PC-3 (cell line): ENCODE data around the gene TMEM129. TPM values are rescaled to one million over a fixed set of nuclear protein-coding genes. Genes with fewer than 3 reads are reported as not detected.

Experiments
- ATAC-seq: fragments of 200-7000 bp; cut with Tn5 transposase; 2 replicates; pipeline ENCODE4 v1.9.1; 2020; ENCODE audit warnings: mild to moderate bottlenecking, moderate library complexity
- BruUV-seq: library from RNA; stranded (reverse); fragments of 400-500 nt; replicated peaks from 2 replicates; lab custom pipeline; 2021; lab: Mats Ljungman, UMichigan
- CTCF ChIA-PET: fragments of 300-600 bp; sonication (Branson Sonifier 250); formaldehyde crosslinking; loops from one replicate; lab custom pipeline; 2022; ENCODE audit warnings: antibody characterized with exemption; lab: Charles Lee
- POLR2A ChIA-PET: fragments of 300-600 bp; sonication (Branson Sonifier 250); formaldehyde crosslinking; loops from one replicate; lab custom pipeline; 2022; ENCODE audit warnings: antibody characterized with exemption; ENCODE audit not compliant: unreplicated experiment; lab: Charles Lee
- DNase-seq: peaks from one replicate; pipeline ENCODE4 v3.0.0-alpha.2; 2015
- H2AFZ ChIP-seq: fragments of 300-600 bp; sonication (generic); 2 replicates; pipeline ENCODE4 v1.6.0; 2016; ENCODE audit warnings: antibody characterized with exemption, low read length
- H3F3A ChIP-seq: fragments of 300-600 bp; sonication (generic); one replicate; pipeline ENCODE4 v1.6.0; 2017; ENCODE audit warnings: antibody characterized with exemption, low read length, control low read depth, mild to moderate bottlenecking; ENCODE audit not compliant: unreplicated experiment
- H3K27ac ChIP-seq: fragments of 300-600 bp; sonication (generic); 2 replicates; pipeline ENCODE4 v1.5.1; 2016; ENCODE audit warnings: mild to moderate bottlenecking, low read length
- H3K27me3 ChIP-seq: fragments of 300-600 bp; sonication (generic); 2 replicates; pipeline ENCODE4 v1.6.1; 2016; ENCODE audit warnings: low read length, mixed read lengths
- H3K36me3 ChIP-seq: fragments of 300-600 bp; sonication (generic); 2 replicates; pipeline ENCODE4 v1.6.1; 2016; ENCODE audit warnings: low read depth, mixed run types, low read length, mixed read lengths
- H3K4me1 ChIP-seq: fragments of 300-600 bp; sonication (generic); 2 replicates; pipeline ENCODE4 v1.5.1; 2016; ENCODE audit warnings: low read length; ENCODE audit not compliant: insufficient read depth
- H3K4me2 ChIP-seq: fragments of 300-600 bp; sonication (generic); 2 replicates; pipeline ENCODE4 v1.6.0; 2016; ENCODE audit warnings: low read length
- H3K4me3 ChIP-seq: fragments of 300-600 bp; sonication (generic); 2 replicates; pipeline ENCODE4 v1.5.1; 2016; ENCODE audit warnings: mild to moderate bottlenecking, low read length, mixed read lengths
- H3K79me2 ChIP-seq: fragments of 300-600 bp; sonication (generic); 2 replicates; pipeline ENCODE4 v1.6.1; 2017; ENCODE audit warnings: low read length, mixed read lengths
- H3K9ac ChIP-seq: fragments of 300-600 bp; sonication (generic); 2 replicates; pipeline ENCODE4 v1.6.0; 2016; ENCODE audit warnings: mild to moderate bottlenecking, low read length
- H3K9me2 ChIP-seq: fragments of 300-600 bp; sonication (generic); replicated peaks from 2 replicates; pipeline ENCODE4 v1.6.1; 2016; ENCODE audit warnings: mixed run types, low read length, mixed read lengths
- H3K9me3 ChIP-seq: fragments of 300-600 bp; sonication (generic); 2 replicates; pipeline ENCODE4 v1.6.1; 2016; ENCODE audit warnings: low read length, mixed read lengths
- H4K20me1 ChIP-seq: fragments of 300-600 bp; sonication (generic); 2 replicates; pipeline ENCODE4 v1.6.1; 2016; ENCODE audit warnings: low read length, mixed read lengths
- CTCF ChIP-seq: fragments of 300-600 bp; sonication (generic); conservative IDR thresholded peaks from 2 replicates; pipeline ENCODE4 v1.5.1; 2017; ENCODE audit warnings: antibody characterized with exemption, low read depth, mild to moderate bottlenecking, low read length
- EZH2 ChIP-seq: fragments of 300-600 bp; sonication (generic); IDR thresholded peaks from one replicate; pipeline ENCODE4 v1.6.1; 2017; ENCODE audit warnings: antibody characterized with exemption, mild to moderate bottlenecking, low read length; ENCODE audit not compliant: unreplicated experiment
- EZH2phosphoT487 ChIP-seq: fragments of 300-600 bp; sonication (generic); IDR thresholded peaks from 2 replicates; pipeline ENCODE4 v1.6.1; 2018; ENCODE audit warnings: mild to moderate bottlenecking, antibody characterized with exemption, low read length, borderline replicate concordance
- intact Hi-C: fragments of 100-400 bp; cut with micrococcal nuclease; formaldehyde crosslinking; loops from 2 replicates; pipeline ENCODE4 v1.9.0; 2023
- total RNA-seq: library from RNA; depleted of rRNA; stranded (reverse); fragments of >200 nt; gene quantifications from 2 replicates; pipeline ENCODE4 v1.2.3, GENCODE V29; 2014

TMEM129 gene
- total RNA-seq, 1 experiment from 2014 or later = 28.6 TPM

- Histone ChIP-seq H3K9me3 (no peaks in the 10 kb centered on the region), H3K79me2 (no peaks in the 10 kb centered on the region), H3K4me1 (no peaks in the 10 kb centered on the region), H3K36me3 (no peaks in the 10 kb centered on the region), H4K20me1 (no peaks in the 10 kb centered on the region), H3K9ac (no peak overlapping the region), H3K4me2 (no peak overlapping the region), H3K27ac (no peak overlapping the region), H3K4me3 (no peak overlapping the region), H2AFZ (no peak overlapping the region), H3F3A (no peaks in the 10 kb centered on the region), H3K9me2 (no peaks in the 10 kb centered on the region), H3K27me3 (no peaks in the 10 kb centered on the region)
- ATAC-seq (no peak), DNase-seq (no peak)
- TF ChIP-seq EZH2 (no peak), EZH2phosphoT487 (no peak), CTCF (no peak)
- CTCF ChIA-PET = no interaction called here
- no TSS peak for BruUV-seq
- intact Hi-C loops = no loop called here
- POLR2A ChIA-PET = no interaction called here
Measured at GRCh38 chr4:1755297-1755696, 34.2 kb upstream of the TMEM129 start.

- Histone ChIP-seq H3K27me3 (no peaks in the 10 kb centered on the region), H3K9ac (no peak overlapping the region), H3K9me2 (no peaks in the 10 kb centered on the region), H3K79me2 (no peaks in the 10 kb centered on the region), H3K4me2 (no peak overlapping the region), H3K4me1 (no peaks in the 10 kb centered on the region), H3F3A (no peaks in the 10 kb centered on the region), H2AFZ (no peak overlapping the region), H4K20me1 (no peaks in the 10 kb centered on the region), H3K36me3 (no peaks in the 10 kb centered on the region), H3K27ac (no peak overlapping the region), H3K4me3 (no peak overlapping the region), H3K9me3 (no peaks in the 10 kb centered on the region)
- TF ChIP-seq EZH2 (no peak), EZH2phosphoT487 (no peak), CTCF (no peak)
- intact Hi-C loops = no loop called here
- DNase-seq (no peak), ATAC-seq (no peak)
- no TSS peak for BruUV-seq
- ChIA-PET POLR2A (no interaction called here), CTCF (no interaction called here)
Measured at GRCh38 chr4:1754336-1754735, 33.2 kb upstream of the TMEM129 start.

- intact Hi-C loops = no loop called here
- Histone ChIP-seq H3K4me1 (no peaks in the 10 kb centered on the region), H3K4me2 (no peak overlapping the region), H3K9me2 (no peaks in the 10 kb centered on the region), H3F3A (no peaks in the 10 kb centered on the region), H3K36me3 (no peaks in the 10 kb centered on the region), H3K79me2 (no peaks in the 10 kb centered on the region), H3K27ac (no peak overlapping the region), H4K20me1 (no peaks in the 10 kb centered on the region), H3K9me3 (no peaks in the 10 kb centered on the region), H3K4me3 (no peak overlapping the region), H2AFZ (no peak overlapping the region), H3K9ac (no peak overlapping the region), H3K27me3 (no peaks in the 10 kb centered on the region)
- ATAC-seq (no peak), DNase-seq (no peak)
- ChIA-PET CTCF (no interaction called here), POLR2A (no interaction called here)
- BruUV-seq = no TSS peak
- TF ChIP-seq EZH2phosphoT487 (no peak), CTCF (no peak), EZH2 (no peak)
Measured at GRCh38 chr4:1753697-1754311, 32.7 kb upstream of the TMEM129 start.
